ENCODE measurements around the gene IQUB.

GRCh38 chr7:123463890-123464289 lies 70.5 kb downstream of the IQUB start:
- TF ChIP-seq CTCF (IDR thresholded peaks at IDR 0.05) (no peak), POLR2A (IDR thresholded peaks at IDR 0.05) (no peak)

Data from body of pancreas (tissue), 4 donors.